ENCODE measurements around the gene PARP6. TPM values are rescaled to one million over a fixed set of nuclear protein-coding genes. Genes with fewer than 3 reads are reported as not detected.
A peak's percentile ranks its signal among the peaks of the same experiment; 100 is the strongest.

The PARP6 gene
- total RNA-seq, 2 donors from 2014 or later = 48.3 to 64.9 TPM

DNA sequence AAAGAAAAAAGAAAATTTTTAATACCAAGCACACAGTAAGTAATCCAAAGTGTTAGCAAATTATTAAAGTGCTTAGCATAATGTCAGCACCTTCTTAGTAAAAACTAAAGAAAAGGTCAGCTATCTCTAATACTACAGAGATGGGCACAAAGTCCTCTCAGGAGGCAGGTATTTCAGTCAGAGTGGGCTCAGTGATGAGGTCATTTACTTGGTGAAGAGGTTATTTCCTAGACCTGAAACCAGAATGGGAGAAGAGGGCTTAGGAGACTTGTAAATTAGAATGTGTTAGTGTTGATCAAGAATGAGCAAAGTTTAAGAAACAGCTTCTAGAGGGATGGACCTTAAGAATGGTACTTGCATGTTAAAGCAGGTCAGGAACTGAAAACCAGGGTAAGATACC lies 32.7 kb downstream of the PARP6 start:
- Histone ChIP-seq H3K4me3 (no peak overlapping the region), H3K36me3 (replicated peaks in 1 of 2; ENCODE audit: insufficient read depth in 1 of 2, low read depth in 2 of 2) (peaks cover 9% of the 10 kb centered on the region in 2 donors), H3K4me1 (no peaks in the 10 kb centered on the region), H3K27ac (no peak overlapping the region), H3K27me3 (no peaks in the 10 kb centered on the region), H3K9me3 (no peaks in the 10 kb centered on the region)
- intact Hi-C loops (cut with DNase I) = no loop called here
- DNase-seq (no peak), ATAC-seq (no peak)
- TF ChIP-seq POLR2A (IDR thresholded peaks at IDR 0.05) = no peak
- TF ChIP-seq, protein P1, sequence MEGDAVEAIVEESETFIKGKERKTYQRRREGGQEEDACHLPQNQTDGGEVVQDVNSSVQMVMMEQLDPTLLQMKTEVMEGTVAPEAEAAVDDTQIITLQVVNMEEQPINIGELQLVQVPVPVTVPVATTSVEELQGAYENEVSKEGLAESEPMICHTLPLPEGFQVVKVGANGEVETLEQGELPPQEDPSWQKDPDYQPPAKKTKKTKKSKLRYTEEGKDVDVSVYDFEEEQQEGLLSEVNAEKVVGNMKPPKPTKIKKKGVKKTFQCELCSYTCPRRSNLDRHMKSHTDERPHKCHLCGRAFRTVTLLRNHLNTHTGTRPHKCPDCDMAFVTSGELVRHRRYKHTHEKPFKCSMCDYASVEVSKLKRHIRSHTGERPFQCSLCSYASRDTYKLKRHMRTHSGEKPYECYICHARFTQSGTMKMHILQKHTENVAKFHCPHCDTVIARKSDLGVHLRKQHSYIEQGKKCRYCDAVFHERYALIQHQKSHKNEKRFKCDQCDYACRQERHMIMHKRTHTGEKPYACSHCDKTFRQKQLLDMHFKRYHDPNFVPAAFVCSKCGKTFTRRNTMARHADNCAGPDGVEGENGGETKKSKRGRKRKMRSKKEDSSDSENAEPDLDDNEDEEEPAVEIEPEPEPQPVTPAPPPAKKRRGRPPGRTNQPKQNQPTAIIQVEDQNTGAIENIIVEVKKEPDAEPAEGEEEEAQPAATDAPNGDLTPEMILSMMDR (IDR thresholded peaks at IDR 0.05) = no peak

DNA sequence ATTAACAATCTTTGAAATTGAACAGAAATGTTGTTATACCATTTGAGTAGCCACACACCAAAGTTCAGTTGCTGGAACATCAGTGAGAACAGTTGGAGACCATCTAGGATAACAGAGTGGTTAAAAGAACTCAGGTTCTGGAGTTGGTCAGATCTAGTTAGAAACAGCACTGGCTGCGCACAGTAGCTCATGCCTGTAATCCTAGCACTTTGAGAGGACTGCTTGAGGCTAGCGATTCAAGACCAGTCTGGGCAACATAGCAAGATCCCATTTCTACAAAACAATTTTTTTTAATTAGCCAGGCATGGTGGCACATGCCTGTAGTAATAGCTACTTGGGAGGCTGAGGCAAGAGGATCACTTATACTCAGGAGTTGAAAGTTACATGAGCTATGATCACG lies 33.8 kb downstream of the PARP6 start:
- H3K4me1 ChIP-seq = no peaks in the 10 kb centered on the region
- DNase-seq (no peak), ATAC-seq (no peak)
- 95 to 97% methylated on average over 3 of the region's 3 CpGs for WGBS, 2 donors
- H3K27me3 ChIP-seq = no peaks in the 10 kb centered on the region
- no peak overlapping the region for H3K4me3 ChIP-seq
- peaks cover 9% of the 10 kb centered on the region in 2 donors for H3K36me3 ChIP-seq (replicated peaks in 1 of 2; ENCODE audit: insufficient read depth in 1 of 2, low read depth in 2 of 2)
- intact Hi-C loops (cut with DNase I) = no loop called here
- H3K27ac ChIP-seq = no peak overlapping the region
- TF ChIP-seq, protein P1 (IDR thresholded peaks at IDR 0.05) = no peak
- no peak for TF ChIP-seq POLR2A (IDR thresholded peaks at IDR 0.05)
- no peaks in the 10 kb centered on the region for H3K9me3 ChIP-seq

DNA sequence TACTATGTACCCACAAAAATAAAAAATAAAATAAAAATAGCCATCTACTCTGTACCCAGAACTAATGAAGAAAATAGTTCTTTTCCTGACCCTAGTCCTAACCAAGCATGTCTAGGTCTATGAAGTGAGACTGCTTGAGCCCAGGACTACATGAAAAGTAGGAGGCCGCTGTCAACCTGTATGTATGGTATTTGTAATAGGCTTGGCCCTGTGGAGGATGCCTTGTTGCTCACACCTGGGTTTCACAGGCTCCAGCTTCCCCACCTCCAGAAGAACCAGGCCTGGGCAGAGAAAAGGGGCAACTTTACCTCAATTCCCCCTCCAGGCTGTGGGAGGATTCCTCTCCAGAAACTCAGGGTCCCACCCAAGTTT lies 34.5 kb downstream of the PARP6 start:
- DNase-seq (no peak), ATAC-seq (no peak)
- Histone ChIP-seq H3K4me3 (no peak overlapping the region), H3K4me1 (peaks cover 2% of the 10 kb centered on the region), H3K27ac (no peak overlapping the region), H3K27me3 (no peaks in the 10 kb centered on the region), H3K36me3 (replicated peaks in 1 of 2; ENCODE audit: insufficient read depth in 1 of 2, low read depth in 2 of 2) (peaks cover 6 to 9% of the 10 kb centered on the region in 2 donors), H3K9me3 (no peaks in the 10 kb centered on the region)
- WGBS, 2 donors = 85 to 100% methylated on average over 1 of the region's 1 CpG
- intact Hi-C loops (cut with DNase I) = no loop called here
- no peak for TF ChIP-seq POLR2A (IDR thresholded peaks at IDR 0.05)
- TF ChIP-seq, protein P1 (IDR thresholded peaks at IDR 0.05) = no peak

DNA sequence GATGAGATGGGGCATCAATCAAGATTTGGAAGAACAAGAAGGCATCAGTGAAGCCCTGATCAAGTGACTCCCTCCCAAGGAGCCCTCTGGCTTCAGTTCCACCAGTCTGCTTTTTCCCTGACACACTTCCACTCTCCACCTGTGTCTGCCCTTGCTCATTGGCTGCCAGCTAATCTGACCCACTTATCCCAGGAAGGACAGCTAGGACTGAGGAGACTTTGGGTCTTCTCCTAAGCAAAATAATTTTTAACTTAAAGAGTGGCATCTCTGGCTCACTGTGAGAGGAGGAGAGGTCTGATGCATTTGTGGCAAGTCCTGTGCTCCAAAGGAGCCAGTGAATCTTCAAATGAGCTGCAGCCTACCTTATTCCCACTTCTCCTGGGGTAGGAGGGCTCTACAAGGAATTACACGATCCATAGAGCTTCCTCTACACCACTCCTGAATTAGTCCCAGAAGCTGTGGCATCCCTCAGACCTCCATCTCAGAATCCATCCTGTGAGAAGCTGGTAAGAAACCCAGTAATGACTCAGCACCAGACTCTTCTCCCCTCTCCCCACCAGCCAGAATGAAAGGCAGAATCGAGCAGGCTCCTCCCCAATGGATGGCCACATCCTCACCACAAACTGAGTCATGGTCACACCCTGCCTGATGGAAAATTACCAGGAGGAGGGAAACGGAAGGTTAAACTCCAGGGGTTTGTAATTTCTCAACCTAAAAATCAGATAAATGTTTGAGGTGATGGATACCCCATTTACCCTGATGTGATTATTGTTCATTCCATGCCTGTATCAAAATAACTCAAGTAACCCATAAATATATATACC lies 35.1 kb downstream of the PARP6 start:
- no peak overlapping the region for H3K27ac ChIP-seq
- H3K4me3 ChIP-seq = no peak overlapping the region

More for the DNA sequence above, 35.1 kb downstream of the PARP6 start:
- Histone ChIP-seq H3K36me3 (replicated peaks in 1 of 2; ENCODE audit: insufficient read depth in 1 of 2, low read depth in 2 of 2) (peaks cover under 1 to 7% of the 10 kb centered on the region in 2 donors), H3K4me1 (peaks cover 8% of the 10 kb centered on the region), H3K9me3 (no peaks in the 10 kb centered on the region), H3K27me3 (no peaks in the 10 kb centered on the region)
- DNase-seq (peak in 3 of 4 donors; percentile 26 to 67 (median 32)), ATAC-seq (peak; percentile 53)
- 48 to 72% methylated on average over 3 of the region's 3 CpGs for WGBS, 2 donors
- TF ChIP-seq, protein P1 (IDR thresholded peaks at IDR 0.05) = no peak
- no peak for TF ChIP-seq POLR2A (IDR thresholded peaks at IDR 0.05)
- intact Hi-C loops (cut with DNase I) = no loop called here

All from body of pancreas (tissue), 4 donors.